HG03108 (cell line): ENCODE data around the gene NTN3.

Source experiments
- ATAC-seq: cut with Tn5 transposase; IDR thresholded peaks from one replicate; pipeline ENCODE4 v1.9.1; 2021; ENCODE audit warnings: moderate library complexity; ENCODE audit not compliant: unreplicated experiment

NTN3 gene

GRCh38 chr16:2512735-2513404 is 41.8 kb downstream of the NTN3 start:
- ATAC-seq: no peak

- ATAC-seq: peak; percentile 62
Measured at GRCh38 chr16:2513405-2514332, 42.6 kb downstream of the NTN3 start, which contains the start of gene ATP6V0C. TSS of gene ATP6V0C (plus strand) at chr16:2513952. CDS start at chr16:2514104, 152 bp downstream.

- ATAC-seq: no peak
Measured at GRCh38 chr16:2514333-2515179, 43.5 kb downstream of the NTN3 start.

DNA sequence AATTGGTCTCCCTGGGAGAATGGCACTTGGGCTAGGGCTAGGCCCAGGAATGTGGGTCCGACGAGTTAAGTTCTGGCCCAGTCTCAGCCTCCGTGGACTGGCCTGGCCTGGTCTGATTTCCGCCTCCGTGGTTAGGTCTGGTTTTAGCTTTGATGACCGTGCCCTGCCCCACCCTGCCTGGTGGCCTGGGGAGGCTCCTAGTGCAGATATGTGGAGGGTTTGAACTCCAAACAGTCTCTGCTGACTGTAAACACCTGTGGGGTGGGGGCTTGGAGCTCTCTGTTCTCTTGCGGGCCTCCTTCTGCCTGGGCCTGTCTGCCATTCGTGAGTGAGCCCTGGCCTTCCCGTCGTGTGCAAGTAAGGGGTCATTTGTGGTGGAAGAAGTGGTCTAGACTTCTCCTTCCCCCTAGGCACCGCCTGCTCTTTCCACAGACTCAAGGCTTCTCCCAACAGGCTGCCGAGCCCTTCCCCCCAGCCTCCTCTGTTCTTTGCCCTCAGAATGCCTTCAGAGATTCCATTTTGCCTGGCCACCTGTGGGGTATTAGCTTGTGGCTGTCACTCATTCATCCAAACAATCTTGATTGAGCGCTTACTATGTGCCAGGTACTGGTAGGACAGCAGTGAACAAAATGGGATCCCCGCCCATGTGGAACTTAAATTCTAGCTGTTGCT is 44.2 kb downstream of the NTN3 start:
- no peak for ATAC-seq

DNA sequence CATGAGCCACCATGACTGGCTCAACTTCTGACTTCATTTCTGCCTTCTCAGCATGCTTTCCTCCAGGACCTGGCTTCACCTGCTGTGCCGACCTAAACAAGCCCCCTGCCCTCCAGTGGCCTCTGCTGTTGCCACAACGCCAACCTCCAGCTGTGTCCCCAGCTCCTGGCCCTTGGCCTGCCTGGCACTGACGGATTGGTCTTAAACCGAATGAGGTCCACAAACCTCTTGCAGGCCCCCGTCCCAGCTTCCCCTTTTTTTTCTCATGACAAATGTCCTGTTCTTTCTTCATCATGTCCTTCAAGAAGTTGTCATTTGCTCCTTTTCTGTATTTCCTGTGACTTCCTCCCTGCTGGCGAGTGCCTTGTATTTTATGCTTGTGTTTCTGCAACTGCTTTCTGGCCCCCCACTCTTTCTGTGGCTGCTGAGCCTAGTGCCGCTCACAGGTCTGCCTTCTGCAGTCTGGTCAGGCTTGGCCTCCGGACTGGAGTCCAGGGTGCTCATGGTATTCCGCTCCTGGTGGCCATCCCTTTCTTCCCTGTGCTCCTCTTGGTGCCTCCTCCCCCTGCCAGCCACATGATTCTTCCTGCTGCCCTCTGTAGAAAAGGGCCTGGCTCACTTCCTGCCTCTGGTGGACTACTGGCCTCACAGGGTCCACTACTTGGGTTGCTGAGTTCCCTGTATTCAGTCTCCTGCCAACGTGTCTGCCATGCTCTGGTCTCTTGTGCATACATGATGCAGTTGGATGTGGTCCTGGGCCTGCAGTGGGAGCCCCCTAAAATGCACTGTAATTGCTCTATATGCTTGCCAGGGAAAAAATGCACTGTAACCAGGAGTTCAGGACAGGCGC is 45.5 kb downstream of the NTN3 start:
- no peak for ATAC-seq

GRCh38 chr16:2517954-2518605 is 47.0 kb downstream of the NTN3 start:
- no peak for ATAC-seq

DNA sequence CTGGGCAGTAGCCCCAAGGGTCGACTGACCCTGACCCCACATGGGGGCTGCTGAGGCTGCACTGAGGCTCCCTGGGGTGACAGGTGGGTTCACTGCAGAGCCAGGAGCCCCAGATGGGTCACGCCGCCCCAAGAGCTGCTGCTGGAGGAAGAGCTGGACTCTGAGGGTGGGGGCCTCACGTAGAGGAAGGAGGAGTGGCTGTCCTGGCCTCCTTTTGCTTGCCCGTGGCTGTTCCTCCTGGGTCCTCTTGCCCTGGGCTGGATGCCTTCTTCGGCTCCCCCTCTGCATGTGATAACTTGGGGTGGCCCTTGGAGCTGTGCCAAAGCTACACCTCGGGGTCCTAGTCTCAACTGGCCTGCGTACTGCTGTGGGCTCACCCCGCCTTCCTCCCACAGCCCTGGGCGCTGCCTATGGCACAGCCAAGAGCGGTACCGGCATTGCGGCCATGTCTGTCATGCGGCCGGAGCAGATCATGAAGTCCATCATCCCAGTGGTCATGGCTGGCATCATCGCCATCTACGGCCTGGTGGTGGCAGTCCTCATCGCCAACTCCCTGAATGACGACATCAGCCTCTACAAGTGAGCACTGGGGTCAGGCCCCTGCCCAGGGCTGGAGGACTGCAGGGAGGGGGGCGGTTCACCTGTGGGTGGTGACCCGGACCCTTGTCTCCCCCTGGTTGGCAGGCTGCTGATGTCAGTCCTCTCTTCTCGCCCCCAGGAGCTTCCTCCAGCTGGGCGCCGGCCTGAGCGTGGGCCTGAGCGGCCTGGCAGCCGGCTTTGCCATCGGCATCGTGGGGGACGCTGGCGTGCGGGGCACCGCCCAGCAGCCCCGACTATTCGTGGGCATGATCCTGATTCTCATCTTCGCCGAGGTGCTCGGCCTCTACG is 48.0 kb downstream of the NTN3 start:
- ATAC-seq: no peak

GRCh38 chr16:2519711-2520080 is 48.6 kb downstream of the NTN3 start:
- ATAC-seq: no peak

DNA sequence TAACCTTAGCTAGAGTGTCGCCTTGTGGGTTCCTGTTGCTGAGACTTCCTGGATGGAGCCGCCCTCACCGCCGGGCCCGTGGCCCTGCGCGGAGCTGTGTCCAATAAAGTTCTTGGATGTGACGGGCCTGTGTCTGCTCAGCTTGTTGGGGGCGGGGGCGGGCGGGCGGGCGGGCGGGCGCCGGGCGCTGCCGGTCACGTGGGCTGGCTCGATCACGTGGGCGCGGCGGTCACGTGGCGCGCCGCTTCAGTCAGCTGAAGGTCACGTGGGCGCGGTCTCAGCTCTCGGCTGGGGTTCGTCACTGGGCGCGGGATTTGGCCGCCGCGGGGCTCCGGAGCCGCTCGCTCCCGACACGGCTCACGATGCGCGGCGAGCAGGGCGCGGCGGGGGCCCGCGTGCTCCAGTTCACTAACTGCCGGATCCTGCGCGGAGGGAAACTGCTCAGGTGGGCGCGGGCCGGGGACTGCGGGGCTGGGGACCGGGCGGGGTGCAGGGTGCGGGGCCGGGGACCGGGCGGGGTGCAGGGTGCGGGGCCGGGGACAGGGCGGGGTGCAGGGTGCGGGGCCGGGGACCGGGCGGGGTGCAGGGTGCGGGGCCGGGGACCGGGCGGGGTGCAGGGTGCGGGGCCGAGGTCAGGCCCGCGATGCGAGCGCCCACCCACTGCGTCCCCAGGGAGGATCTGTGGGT is 49.1 kb downstream of the NTN3 start, which contains the start of gene AMDHD2:
TSS of gene AMDHD2 (plus strand) at position 275 of the 687 bp plus-strand sequence. CDS start at position 363, 88 bp downstream.
- ATAC-seq: no peak

- ATAC-seq: no peak
Measured at GRCh38 chr16:2520784-2521531, 49.9 kb downstream of the NTN3 start.
